ENCODE results near the gene DLGAP1.
A peak's percentile ranks its signal among the peaks of the same experiment; 100 is the strongest.
"Not testable (repeated sequence)": the region's sequence is repeated elsewhere in the genome, so short reads cannot be mapped to it uniquely, and the experiment has no call there.

Gene DLGAP1

DNA sequence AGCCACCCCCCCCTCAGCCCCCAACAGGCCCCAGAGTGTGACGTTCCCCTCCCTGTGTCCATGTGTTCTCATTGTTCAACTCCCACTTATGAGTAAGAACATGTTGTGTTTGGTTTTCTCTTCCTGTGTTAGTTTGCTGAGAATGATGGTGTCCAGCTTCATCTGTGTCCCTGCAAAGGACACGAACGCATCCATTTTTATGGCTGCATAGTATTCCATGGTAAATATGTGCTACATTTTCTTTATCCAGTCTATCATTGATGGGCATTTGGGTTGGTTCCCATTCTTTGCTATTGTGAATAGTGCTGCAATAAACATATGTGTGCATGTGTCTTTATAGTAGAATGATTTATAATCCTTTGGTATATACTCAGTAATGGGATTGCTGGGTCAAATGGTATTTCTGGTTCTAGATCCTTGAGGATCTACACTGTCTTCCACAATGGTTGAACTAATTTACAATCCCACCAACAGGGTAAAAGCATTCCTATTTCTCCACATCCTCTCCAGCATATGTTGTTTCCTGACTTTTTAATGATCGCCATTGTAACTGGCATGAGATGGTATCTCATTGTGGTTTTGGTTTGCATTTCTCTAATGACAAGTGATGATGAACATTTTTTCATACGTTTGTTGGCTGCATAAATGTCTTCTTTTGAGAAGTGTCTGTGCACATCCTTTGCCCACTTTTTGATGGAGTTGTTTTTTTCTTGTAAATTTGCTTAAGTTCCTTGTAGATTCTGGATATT lies 760.9 kb downstream of the DLGAP1 start:
- not testable (repeated sequence) for DNase-seq (ENCODE audit: low read depth, low spot score)

DNA sequence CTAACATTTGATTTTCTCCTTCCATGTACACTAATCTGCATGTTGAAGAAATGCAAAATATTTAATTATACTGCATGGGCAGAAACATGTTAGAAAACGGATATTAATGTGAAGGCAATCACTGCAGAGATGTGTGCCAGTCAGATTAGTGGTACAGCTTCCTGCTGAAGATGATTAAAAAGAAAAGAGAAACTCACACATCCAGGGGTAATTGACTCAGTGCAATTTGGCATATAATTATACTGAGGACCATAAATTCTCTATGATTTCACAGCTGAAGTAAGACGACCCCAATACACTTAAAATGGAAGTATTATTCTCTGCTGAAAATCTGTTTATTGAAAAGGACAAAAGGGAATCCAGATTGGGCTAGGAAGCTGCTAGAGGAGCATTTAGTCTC lies 761.7 kb downstream of the DLGAP1 start:
- DNase-seq (ENCODE audit: low read depth, low spot score), result no peak

DNA sequence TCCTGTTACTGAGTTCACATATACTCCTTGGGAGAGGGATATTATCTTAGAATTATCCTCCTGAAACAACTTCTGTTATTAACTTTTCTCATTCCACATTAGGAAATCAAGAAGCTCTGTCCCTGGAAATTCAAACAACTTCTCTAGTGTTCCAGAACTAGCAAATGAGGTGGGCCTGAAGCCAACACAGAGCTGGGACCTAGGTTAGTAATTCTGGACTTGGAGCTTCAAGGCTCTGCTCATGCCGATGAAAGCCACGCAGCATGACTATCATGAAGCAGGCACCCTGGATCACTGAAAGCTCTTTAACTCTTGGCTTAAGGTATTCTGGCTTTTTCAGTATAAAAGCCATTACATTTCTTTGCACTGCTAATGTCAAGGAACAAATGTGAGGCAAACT lies 762.4 kb downstream of the DLGAP1 start:
- no peak for DNase-seq (ENCODE audit: low read depth, low spot score)

DNA sequence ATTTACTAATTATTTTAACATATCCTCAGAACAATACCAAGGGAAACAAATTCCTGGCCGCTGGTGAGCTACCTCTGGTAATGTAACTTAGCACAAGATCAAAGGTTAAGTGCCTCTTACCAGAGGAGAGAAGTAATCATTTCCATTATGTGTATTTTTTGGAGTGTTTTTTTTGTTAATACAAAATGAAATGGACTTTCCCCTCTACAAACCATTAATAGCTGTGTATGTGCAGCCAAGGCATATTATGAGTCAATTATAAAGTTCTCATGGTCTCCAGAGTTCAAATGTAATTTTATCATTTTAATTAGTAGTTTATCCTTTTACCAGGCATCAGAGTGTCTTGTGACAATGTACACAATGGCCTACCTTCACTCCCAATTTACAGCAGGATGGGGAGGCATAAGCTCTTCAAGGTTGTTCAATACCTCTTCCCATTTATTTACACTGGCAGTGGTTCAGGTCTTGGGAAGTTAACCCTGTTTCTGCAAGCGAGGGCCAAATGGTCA lies 762.9 kb downstream of the DLGAP1 start:
- DNase-seq (ENCODE audit: low read depth, low spot score), result no peak

DNA sequence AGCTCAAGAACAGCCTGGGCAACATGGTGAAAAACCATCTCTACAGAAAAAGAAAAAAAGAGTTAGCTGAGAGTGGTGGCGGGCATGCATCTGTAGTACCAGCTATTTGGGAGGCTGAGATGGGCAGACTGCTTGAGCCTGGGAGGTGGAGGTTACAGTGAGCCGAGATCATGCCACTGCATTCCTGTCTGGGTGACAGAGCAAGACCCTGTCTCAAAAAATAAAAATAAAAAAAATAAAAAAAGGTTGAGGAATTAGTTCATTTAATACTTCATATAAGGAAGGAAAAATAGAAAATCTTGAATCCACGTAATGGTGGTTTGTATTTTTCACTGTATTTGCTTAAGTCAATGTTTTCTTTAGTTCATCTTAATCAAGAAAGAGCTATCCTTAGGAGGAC lies 763.4 kb downstream of the DLGAP1 start:
- DNase-seq (ENCODE audit: low read depth, low spot score), result no peak

DNA sequence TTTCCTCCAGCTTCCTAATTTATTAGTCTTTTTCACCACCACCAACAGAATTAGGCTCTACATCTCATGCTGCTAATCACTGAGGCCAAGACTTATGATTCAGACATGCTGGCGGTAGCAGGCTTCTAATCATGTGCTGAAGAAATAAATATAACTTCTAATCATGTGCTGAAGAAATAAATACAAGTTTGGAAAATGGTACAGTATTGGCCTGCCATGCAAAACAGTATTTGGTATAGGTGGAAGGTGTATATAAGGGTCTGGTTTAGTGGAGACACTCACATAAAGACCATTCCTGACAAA lies 764.4 kb downstream of the DLGAP1 start:
- no peak for DNase-seq (ENCODE audit: low read depth, low spot score)

DNA sequence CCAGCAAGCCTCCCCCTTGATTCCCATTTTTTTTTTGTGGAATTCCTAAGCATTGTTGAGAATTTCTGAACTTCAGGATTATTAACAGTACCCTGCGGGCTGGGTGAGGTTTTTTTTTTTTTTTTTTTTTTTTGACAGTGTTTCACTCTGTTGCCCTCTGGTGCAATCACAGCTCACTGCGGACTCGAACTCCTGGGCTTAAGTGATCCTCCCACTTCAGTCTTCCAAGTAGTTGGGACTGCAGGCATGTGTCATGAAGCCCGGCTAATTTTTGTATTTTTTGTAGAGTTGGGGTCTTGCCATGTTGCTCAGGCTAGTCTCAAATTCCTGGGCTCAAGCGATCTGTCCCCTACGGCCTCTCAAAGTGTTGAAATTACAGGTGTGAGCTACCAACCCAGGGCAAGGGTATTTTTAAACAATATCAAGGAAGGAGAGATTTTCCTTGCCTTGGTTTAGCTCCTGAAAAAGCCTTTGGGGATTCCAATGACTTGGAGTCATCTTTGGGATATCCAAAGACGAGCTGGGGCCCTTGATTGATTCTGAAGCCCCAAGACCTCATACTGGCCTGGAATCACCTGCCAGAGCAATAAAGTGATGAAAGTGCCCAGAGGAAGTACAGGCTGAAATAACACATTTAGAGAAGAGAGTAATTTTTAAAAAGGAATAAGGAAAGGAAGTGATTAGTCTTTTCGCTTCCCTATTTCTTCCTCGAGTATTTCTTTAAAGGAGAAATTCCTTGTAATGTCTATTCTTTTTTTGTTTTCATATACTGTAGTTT lies 764.9 kb downstream of the DLGAP1 start:
- DNase-seq (ENCODE audit: low read depth, low spot score), result no peak

DNA sequence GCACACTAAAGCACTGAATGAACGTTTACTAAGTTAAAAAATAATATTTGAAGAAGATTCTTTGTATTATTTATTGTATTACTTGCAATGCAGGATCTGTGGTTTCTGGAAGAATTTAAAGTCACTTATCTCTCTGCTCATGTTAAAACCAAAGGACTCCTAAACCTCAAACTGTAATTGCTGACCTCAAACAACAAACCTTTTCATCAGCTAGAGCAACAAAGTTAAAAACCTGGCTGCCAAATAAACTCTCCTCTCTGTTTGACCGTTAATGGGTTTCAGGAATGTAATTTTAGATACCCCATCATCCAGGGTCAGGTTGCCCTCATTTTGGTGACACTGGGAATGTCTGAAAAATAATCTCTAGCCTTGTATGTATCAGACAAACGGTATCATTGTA lies 766.0 kb downstream of the DLGAP1 start:
- DNase-seq (ENCODE audit: low read depth, low spot score), result no peak

DNA sequence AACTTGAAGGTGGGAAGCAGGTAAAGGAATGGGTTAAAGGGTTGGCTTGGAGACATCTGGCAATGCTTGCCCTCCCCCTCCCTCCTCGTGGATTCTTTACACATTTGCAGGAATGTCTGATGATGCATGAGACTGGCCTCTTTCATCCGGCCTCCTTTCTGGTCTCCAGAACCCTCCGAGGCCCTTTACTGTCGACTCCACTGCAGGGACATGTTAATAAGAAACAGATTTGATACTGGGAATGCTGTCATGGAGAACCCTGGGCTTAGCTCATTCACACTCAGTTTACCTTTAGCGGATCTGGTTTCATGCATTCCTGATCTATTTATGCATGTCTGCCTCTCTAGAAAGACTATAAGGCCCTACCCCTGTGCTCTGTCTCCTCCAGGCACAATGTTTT lies 766.4 kb downstream of the DLGAP1 start:
- no peak for DNase-seq (ENCODE audit: low read depth, low spot score)

DNA sequence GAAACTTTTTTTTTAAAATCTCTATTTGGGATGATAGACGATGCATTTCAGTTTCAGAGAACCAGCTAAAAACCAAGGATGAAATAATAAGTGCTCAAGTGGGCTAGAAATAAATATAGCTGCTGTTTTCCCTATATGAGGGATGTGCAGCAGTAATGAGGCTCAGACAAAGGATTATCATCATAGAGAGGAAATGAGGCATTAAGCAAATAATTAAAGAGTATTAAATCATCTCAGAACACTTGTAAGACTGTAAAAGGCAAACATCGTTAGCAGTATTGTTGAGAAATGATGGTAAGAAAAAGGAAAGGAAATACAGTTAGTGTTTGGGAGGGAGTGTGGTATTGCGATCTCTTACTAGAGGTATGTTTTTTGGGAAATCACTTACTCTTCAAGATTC lies 771.6 kb downstream of the DLGAP1 start:
- DNase-seq (ENCODE audit: low read depth, low spot score), result no peak

DNA sequence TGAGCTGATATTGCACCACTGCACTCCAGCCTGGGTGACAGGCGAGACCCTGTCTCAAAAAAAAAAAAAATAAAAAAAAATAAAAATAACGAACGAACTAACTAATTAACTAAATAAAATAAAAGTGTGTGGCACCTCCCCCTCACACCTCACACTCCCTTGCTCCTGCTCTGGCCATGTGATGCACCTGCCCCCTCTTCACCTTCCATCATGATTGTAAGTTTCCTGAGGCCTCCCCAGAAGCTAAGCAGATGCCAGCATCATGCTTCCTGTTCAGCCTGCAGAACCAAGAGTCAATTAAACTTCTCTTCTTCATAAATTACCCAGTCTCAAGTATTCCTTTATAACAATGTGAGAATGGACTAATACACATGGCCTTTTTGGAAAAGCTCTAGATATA lies 773.0 kb downstream of the DLGAP1 start:
- no peak for DNase-seq (ENCODE audit: low read depth, low spot score)

DNA sequence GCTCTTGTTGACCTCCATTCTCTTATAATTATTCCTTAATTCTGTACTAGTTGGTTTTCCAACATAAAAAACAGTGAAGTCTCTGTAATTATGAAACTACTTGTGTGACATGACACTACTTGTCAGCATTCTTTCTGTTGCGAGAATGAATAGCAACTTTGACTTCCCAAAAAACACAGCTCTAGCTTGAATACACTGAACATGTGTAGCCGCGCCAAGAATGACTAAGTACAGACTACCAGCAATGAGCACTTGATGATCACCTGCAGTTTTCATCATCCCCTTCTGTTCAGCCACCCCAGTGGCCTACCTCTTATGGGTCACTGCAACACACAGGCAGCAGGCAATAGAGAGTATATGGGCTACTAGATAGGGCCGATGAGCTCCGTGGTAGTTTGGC lies 775.9 kb downstream of the DLGAP1 start:
- DNase-seq (ENCODE audit: low read depth, low spot score), result no peak

DNA sequence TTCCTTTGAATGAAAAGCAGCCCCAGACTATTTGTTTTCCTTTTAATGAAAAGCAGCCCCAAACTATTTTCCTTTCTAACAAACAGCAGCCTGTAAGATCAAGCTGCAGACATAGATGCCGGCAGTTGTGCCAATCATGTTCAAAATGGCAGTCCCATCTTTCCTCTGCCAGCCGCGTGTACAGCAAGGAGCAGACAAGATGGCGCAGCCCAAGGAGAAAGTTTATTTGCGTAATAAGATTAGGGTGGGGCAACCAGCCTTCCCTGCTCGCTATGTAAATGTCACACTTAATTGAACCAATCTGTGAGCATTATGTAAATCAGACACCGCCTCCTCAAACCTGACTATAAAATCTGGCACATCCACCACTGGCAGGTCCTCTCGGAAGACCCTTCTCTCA lies 779.1 kb downstream of the DLGAP1 start:
- no peak for DNase-seq (ENCODE audit: low read depth, low spot score)

DNA sequence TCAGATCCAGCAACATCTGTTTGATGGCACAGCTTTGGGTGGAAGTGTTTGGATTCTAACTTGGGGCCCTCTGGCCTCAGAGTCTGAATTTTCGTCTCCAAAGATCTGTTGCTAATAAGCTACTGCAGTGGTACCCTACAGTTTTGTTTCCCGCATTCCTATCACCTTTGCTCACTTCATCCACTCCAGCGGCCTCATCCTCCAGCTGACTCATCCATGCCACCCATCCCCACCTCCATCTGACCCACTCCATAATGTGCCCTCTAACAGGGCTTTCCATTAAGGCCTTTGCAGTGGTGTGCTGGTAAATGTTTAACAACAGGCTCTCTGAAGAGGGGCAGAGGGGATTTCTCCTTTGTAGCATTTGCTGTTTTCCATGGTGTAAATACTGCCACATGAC lies 779.7 kb downstream of the DLGAP1 start:
- DNase-seq (ENCODE audit: low read depth, low spot score), result no peak

DNA sequence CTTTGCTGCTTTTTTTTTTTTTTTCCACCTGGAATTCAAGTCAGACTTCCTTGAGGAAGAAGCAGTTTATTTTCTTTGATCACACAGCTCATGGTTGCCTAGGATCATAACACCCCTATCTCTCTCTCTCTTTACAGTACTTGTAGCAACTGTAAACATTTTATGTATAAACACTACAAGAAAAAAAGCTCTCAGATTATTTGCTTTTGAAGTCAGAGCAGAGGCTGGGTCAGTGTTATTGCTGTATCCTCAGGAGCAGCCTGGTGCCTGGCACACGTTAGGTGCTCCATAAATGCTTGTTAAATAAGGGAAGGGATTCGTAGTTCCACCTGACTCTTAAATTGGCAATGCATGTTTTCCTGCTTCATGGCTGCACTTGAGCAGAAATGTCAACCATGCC lies 783.9 kb downstream of the DLGAP1 start:
- no peak for DNase-seq (ENCODE audit: low read depth, low spot score)

DNA sequence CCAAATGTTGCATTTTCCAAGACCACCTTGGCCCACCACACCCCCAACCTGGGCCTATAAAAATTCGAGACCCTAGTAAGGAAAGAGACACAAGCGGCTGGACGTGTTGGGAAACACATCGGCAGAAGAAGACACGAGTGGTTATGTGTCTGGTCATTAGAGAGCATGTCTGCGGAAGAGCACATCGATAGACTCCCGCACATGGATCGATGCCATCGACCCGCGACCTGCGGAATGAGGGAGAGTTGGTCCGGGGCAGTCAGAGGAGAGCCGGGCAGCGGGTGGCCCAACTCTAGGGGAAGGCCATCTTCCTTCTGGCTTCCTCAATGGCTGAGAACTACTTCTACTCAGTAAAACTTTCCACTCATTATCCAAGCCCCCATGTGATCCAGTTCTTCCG lies 785.7 kb downstream of the DLGAP1 start:
- DNase-seq (ENCODE audit: low read depth, low spot score), result no peak

DNA sequence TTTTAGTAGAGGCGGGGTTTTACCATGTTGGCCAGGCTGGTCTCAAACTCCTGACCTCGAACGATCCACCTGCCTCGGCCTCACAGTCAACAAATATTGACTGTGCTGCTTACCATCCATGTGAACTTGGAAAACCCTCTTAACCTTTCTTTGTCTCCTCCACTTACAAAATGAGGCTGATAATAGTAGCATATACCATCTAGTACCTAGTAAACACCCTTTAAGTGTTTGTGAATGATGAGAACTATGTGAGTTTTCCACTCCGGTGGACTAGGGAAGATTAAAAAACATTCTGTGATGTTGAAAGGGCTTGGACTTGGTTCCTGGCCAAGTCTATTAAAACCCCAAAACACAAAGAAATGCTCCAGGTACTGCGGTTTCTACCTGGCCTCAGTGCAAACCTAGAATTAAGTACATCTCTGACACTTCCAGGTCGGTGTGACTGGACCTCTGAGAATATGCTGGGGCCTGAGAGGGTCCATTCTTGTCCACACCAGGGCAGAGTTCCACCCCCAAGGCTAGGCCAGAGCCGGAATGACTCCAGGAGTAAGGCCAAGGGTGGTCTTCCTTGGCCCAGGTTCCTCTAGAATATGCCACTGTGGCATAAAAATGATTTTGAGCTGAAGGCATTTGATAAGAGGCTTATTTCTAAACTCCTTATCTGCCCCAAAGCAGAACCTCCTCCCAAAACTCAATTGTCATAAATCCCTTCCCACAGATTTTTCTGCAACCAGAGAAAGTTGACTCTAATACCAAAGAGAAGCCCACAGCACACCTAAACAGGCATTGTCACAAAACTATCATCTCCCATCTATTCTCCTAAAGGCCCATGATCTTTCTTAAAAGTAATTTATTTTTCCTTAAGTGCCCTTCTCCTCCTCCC lies 787.6 kb downstream of the DLGAP1 start:
- DNase-seq (ENCODE audit: low read depth, low spot score), result no peak

DNA sequence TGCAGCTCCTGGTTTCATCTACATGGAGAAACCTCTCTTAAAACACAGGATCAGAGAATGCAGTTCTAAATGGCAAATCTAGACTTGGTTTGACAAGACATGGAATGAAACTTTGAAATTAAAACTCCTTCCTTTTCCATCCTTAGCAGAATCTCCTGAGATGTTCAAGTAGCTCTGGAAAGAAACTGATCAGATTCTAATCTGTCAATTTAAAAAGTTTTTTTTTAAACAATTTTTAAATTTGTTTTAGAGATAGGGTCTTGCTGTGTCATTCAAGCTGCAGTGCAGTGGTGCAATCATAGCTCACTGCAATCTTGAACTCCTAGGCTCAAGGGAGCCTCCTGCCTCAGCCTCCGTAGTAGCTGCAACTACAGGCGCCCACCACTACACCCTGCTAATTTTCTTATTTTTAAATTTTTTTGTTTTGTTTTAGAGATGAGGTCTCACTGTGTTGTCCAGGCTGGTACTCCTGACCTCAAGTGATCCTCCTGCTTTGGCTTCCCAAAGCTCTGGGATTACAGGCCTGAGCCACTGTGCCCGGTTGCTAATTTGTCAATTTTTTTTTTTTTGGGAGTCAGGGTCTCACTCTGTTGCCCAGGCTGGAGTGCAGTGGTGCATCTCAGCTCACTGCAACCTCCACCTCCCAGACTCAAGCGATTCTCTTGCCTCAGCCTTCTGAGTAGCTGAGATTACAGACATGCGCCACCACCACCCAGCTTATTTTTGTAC lies 788.4 kb downstream of the DLGAP1 start:
- no peak for DNase-seq (ENCODE audit: low read depth, low spot score)

DNA sequence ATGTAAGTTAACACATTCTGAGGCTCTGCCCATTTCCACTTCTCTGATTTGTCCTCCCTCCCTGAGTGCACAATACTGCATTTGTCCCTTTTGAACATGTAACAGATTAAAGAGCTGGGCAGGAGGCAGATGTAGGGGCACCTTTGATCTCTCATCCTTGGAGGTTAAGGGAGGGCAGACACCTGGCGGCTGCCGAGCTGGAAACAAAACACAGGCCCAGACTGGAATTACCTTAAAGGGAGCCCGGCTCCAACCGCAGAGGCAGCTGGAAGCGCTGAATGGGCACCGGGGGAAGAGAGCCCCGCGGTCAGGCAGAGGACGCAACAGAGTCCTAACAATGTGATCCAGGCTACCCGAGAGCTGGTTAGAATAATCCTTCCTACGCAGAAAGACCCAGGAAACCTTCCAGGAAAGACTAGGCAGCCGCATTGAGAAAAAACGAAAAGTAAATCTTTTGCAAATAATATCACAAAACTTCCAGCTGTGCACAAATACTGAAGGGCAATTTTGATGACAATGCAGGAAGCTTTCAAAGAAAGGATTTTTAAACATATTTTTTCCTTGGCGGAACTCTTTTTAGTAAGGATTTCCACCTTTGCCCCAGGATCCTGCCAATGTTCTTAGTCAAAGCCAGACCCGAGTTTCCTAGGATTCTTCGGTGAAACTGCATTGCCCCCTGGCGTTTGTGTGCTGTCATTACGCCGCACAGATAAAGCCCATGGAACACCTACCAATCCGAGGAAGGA lies 789.2 kb downstream of the DLGAP1 start:
- peak; percentile 44 for DNase-seq (ENCODE audit: low read depth, low spot score)

DNA sequence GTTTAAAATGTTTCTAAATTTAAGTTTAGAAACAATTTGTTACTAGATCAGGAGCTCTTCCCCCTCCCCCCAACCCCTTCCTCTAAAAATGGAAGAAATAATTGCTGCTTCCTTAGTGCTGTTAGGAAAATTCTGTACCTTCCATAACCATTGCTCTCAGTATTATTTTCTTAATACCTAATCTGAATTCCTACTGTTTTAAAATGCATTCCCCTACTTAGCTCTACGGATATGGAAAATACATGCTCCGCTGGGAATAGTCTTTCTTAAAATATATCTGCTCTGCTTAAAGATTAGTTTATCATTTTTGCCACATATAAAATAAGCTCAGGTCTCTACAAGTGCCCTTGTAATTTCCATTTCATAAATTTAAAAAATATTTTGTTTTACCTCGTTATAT lies 789.9 kb downstream of the DLGAP1 start:
- DNase-seq (ENCODE audit: low read depth, low spot score), result no peak

Measured in activated CD4-positive, CD25-positive, alpha-beta regulatory T cell treated with anti-CD3 and anti-CD28 coated beads, Interleukin-2, amount 50 U/mL, for 16 hours (primary cell).